Mesenchymal stem cell (in vitro differentiated cells and primary cell): ENCODE measurements around the gene APC.
A peak's percentile ranks its signal among the peaks of the same experiment; 100 is the strongest.

Source experiments
- DNase-seq: peaks from one replicate; pipeline ENCODE4 v3.0.0-alpha.2; 2013
- H2AFZ ChIP-seq: one replicate; pipeline ENCODE4 v1.6.1; 2013; ENCODE audit warnings: low read depth, mild to moderate bottlenecking, control low read depth, inconsistent platforms, low read length, moderate library complexity
- H2AK5ac ChIP-seq: 2 replicates; pipeline ENCODE4 v1.6.1; 2013; ENCODE audit warnings: low read length, moderate library complexity, mild to moderate bottlenecking, inconsistent platforms; ENCODE audit not compliant: severe bottlenecking
- H2BK120ac ChIP-seq: one replicate; pipeline ENCODE4 v1.6.1; 2013; ENCODE audit warnings: low read depth, mild to moderate bottlenecking, inconsistent platforms, low read length, moderate library complexity
- H2BK12ac ChIP-seq, 2 experiments: one replicate each; pipeline ENCODE4 v1.6.1; 2013; ENCODE audit warnings: inconsistent platforms in 2 of 2, low read length in 2 of 2, mild to moderate bottlenecking in 2 of 2, moderate library complexity in 2 of 2, control low read depth in 1 of 2
- H2BK15ac ChIP-seq: one replicate; pipeline ENCODE4 v1.6.1; 2013; ENCODE audit warnings: mild to moderate bottlenecking, low read depth, inconsistent platforms; ENCODE audit not compliant: poor library complexity, severe bottlenecking
- H2BK5ac ChIP-seq: 2 replicates; pipeline ENCODE4 v1.6.1; 2013; ENCODE audit warnings: low read depth, mild to moderate bottlenecking, low read length, control low read depth, inconsistent platforms; ENCODE audit not compliant: poor library complexity, severe bottlenecking
- H3K14ac ChIP-seq, 2 experiments: one replicate each; pipeline ENCODE4 v1.6.1; 2013; ENCODE audit warnings: inconsistent platforms in 2 of 2, low read length in 2 of 2, control low read depth in 1 of 2, mild to moderate bottlenecking in 1 of 2, moderate library complexity in 1 of 2
- H3K18ac ChIP-seq, 2 experiments: one replicate each; pipeline ENCODE4 v1.6.1; 2013; ENCODE audit warnings: inconsistent platforms in 2 of 2, low read length in 2 of 2, control low read depth in 1 of 2, low read depth in 1 of 2, mild to moderate bottlenecking in 1 of 2
- H3K23ac ChIP-seq, 2 experiments: one replicate each; pipeline ENCODE4 v1.6.1; 2013; ENCODE audit warnings: inconsistent platforms in 2 of 2, low read length in 2 of 2, mild to moderate bottlenecking in 2 of 2, moderate library complexity in 2 of 2, control low read depth in 1 of 2
- H3K27ac ChIP-seq: 2 replicates; pipeline ENCODE4 v1.5.1; 2013; ENCODE audit warnings: mild to moderate bottlenecking, moderate library complexity, low read length, control low read depth, inconsistent platforms; ENCODE audit not compliant: poor library complexity, severe bottlenecking
- H3K27me3 ChIP-seq, 2 experiments: 2 replicates each; pipeline versions ENCODE4 v1.6.1 to v1.7.0; 2013; ENCODE audit warnings: low read length in 2 of 2, mild to moderate bottlenecking in 2 of 2, moderate library complexity in 2 of 2, control low read depth in 1 of 2, inconsistent platforms in 1 of 2; ENCODE audit not compliant: control insufficient read depth in 1 of 2, insufficient read depth in 1 of 2
- H3K36me3 ChIP-seq, 2 experiments: 2 replicates each; pipeline versions ENCODE4 v1.6.1 to v1.7.0; 2013; ENCODE audit warnings: low read length in 2 of 2, control low read depth in 1 of 2, inconsistent platforms in 1 of 2, low read depth in 1 of 2, mild to moderate bottlenecking in 1 of 2; ENCODE audit not compliant: insufficient read depth in 2 of 2, control insufficient read depth in 1 of 2
- H3K4ac ChIP-seq, 2 experiments: one replicate each; pipeline ENCODE4 v1.6.1; 2013; ENCODE audit warnings: inconsistent platforms in 2 of 2, low read length in 2 of 2, mild to moderate bottlenecking in 2 of 2, moderate library complexity in 2 of 2, control low read depth in 1 of 2, low read depth in 1 of 2
- H3K4me1 ChIP-seq: 2 replicates; pipeline ENCODE4 v1.6.1; 2013; ENCODE audit warnings: low read depth, low read length, control low read depth; ENCODE audit not compliant: control insufficient read depth, insufficient read depth
- H3K4me2 ChIP-seq: 2 replicates; pipeline ENCODE4 v1.6.1; 2013; ENCODE audit warnings: low read length, mild to moderate bottlenecking, inconsistent platforms; ENCODE audit not compliant: poor library complexity, severe bottlenecking
- H3K4me3 ChIP-seq, 2 experiments: 2 replicates each; pipeline versions ENCODE4 v1.5.1 to v1.7.0; 2013; ENCODE audit warnings: low read length in 2 of 2, mild to moderate bottlenecking in 2 of 2, control low read depth in 1 of 2, low read depth in 1 of 2; ENCODE audit not compliant: insufficient read depth in 1 of 2
- H3K79me1 ChIP-seq: replicated peaks from 2 replicates; pipeline ENCODE4 v1.6.1; 2013; ENCODE audit warnings: mild to moderate bottlenecking, control low read depth, low read length, inconsistent platforms; ENCODE audit not compliant: poor library complexity, severe bottlenecking
- H3K9ac ChIP-seq: 2 replicates; pipeline ENCODE4 v1.7.0; 2013; ENCODE audit warnings: mild to moderate bottlenecking, low read length, moderate library complexity
- H3K9me3 ChIP-seq: 2 replicates; pipeline ENCODE4 v1.7.0; 2013; ENCODE audit warnings: mild to moderate bottlenecking, low read length; ENCODE audit not compliant: control insufficient read depth
- H4K8ac ChIP-seq: one replicate; pipeline ENCODE4 v1.6.1; 2013; ENCODE audit warnings: inconsistent platforms, mild to moderate bottlenecking, low read length, moderate library complexity
- H4K91ac ChIP-seq: one replicate; pipeline ENCODE4 v1.6.1; 2013; ENCODE audit warnings: mild to moderate bottlenecking, low read length, inconsistent platforms
- WGBS: methylation state at CpG from one replicate; pipeline ENCODE4 v1.1.7; 2013; ENCODE audit warnings: mixed read lengths; 5-methylcytosine and 5-hydroxymethylcytosine counted together

The APC gene

DNA sequence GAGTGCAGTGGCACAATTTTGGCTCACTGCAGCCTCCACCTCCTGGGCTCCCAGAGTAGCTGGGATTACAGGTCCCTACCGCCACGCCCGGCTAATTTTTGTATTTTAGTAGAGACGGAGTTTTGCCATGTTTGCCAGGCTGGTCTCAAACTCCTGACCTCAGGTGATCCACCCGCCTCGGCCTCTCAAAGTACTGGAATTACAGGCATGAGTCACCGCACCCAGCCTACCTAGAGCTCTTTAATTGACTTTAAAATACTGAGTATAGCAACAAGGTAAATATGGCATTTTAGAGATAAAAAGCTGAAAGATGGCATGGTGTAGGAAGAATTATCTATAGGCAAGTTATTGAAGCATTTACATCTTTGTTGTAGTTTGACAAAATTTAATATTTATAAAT, 21.0 kb downstream of the APC start:
- H3K4me2 ChIP-seq: no peak overlapping the region
- no peak overlapping the region for H3K27ac ChIP-seq
- H3K27me3 ChIP-seq: no peaks in the 10 kb centered on the region
- no peak overlapping the region for H3K23ac ChIP-seq
- WGBS: 93% methylated on average over 4 of the region's 7 CpGs
- peaks cover 9% of the 10 kb centered on the region for H3K79me1 ChIP-seq
- no peaks in the 10 kb centered on the region for H3K9me3 ChIP-seq
- H3K14ac ChIP-seq: no peak overlapping the region
- H4K8ac ChIP-seq: no peak overlapping the region
- H2BK12ac ChIP-seq: no peak overlapping the region
- H2BK120ac ChIP-seq: no peak overlapping the region
- no peak overlapping the region for H2AFZ ChIP-seq
- no peak overlapping the region for H4K91ac ChIP-seq
- H3K36me3 ChIP-seq: peaks cover 0 to 14% of the 10 kb centered on the region in 2 experiments
- no peak overlapping the region for H3K4me3 ChIP-seq
- H2AK5ac ChIP-seq: no peak overlapping the region
- H2BK15ac ChIP-seq: no peak overlapping the region
- H3K4ac ChIP-seq: no peak overlapping the region
- no peak overlapping the region for H2BK5ac ChIP-seq
- no peak overlapping the region for H3K9ac ChIP-seq
- DNase-seq: no peak
- H3K18ac ChIP-seq: no peak overlapping the region
- H3K4me1 ChIP-seq: no peaks in the 10 kb centered on the region

DNA sequence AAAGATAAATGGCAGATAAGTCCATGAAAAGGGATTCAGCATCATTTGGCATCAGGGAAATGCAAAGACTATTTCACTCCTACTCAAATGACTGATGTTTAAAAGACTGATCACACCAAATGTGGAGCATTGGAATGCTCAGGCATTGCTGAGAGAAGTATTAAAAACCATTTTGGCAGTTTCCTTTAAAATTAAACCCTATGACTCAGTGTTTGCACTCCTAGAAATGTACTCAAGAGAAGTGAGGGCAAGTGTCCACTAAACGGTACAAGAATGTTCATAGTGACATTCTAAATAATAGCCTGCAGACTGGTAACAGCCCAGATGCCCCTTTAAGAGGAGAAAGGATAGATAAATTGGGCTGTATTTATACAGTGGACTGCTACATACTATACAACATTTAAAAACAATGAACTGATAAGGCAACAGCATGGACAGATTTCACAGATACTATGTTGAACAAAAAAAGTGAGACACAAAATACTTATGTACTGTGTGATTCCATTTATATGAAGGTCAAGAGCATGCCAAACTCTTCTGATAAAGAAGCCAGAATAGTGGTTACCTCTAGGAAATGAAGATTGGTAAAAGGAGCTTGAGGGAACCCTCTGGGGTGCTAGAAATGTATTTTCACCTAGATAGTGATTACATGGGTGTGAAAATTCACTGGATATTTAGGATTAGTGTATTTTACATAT, 24.6 kb downstream of the APC start:
- no peak overlapping the region for H4K8ac ChIP-seq
- no peak overlapping the region for H2AK5ac ChIP-seq
- no peak overlapping the region for H3K18ac ChIP-seq
- H2BK12ac ChIP-seq: no peak overlapping the region
- peak overlapping the region; percentile 28 for H3K9ac ChIP-seq
- H3K79me1 ChIP-seq: peaks cover 9% of the 10 kb centered on the region
- H3K4me1 ChIP-seq: no peaks in the 10 kb centered on the region
- no peak overlapping the region for H2BK120ac ChIP-seq
- no peak overlapping the region for H2BK15ac ChIP-seq
- peaks cover 0 to 33% of the 10 kb centered on the region in 2 experiments for H3K36me3 ChIP-seq
- no peak overlapping the region for H3K14ac ChIP-seq
- no peak overlapping the region for H3K23ac ChIP-seq
- H3K9me3 ChIP-seq: no peaks in the 10 kb centered on the region
- DNase-seq: no peak
- no peak overlapping the region for H3K4me2 ChIP-seq
- no peak overlapping the region for H3K4ac ChIP-seq
- H3K4me3 ChIP-seq: no peak overlapping the region
- WGBS: no CpG with 5 or more reads among the region's 1 CpG
- peak overlapping the region; percentile 3 for H3K27ac ChIP-seq
- H2BK5ac ChIP-seq: no peak overlapping the region
- H4K91ac ChIP-seq: no peak overlapping the region
- H3K27me3 ChIP-seq: no peaks in the 10 kb centered on the region
- no peak overlapping the region for H2AFZ ChIP-seq

DNA sequence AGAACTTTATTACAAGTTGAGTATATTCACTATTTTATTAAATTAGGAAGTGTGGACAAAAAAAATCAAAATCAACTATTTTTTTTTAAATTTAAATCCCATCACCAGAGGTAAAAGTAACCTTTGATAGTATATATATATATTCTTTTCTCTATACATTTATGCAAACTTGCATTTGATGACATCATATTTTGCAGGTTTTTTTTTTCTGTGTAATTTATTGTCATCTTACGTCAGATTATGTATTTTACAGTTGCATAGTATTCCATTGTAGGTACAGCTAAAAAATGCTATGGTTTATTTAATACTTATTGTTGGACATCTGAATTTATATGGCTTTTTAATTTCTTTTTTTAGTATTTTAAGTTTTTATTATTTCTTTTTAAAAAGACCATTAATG, 25.5 kb downstream of the APC start:
- H3K23ac ChIP-seq: no peak overlapping the region
- no peak overlapping the region for H4K8ac ChIP-seq
- H3K4me1 ChIP-seq: no peaks in the 10 kb centered on the region
- H4K91ac ChIP-seq: no peak overlapping the region
- no peak for DNase-seq
- no peak overlapping the region for H2AFZ ChIP-seq
- H3K27ac ChIP-seq: no peak overlapping the region
- H3K79me1 ChIP-seq: peaks cover 9% of the 10 kb centered on the region
- no peak overlapping the region for H2BK120ac ChIP-seq
- no CpG with 5 or more reads among the region's 1 CpG for WGBS
- no peak overlapping the region for H3K4ac ChIP-seq
- no peaks in the 10 kb centered on the region for H3K9me3 ChIP-seq
- no peak overlapping the region for H2BK5ac ChIP-seq
- no peak overlapping the region for H2AK5ac ChIP-seq
- H3K4me2 ChIP-seq: no peak overlapping the region
- H2BK15ac ChIP-seq: no peak overlapping the region
- H3K36me3 ChIP-seq: peaks cover 4 to 41% of the 10 kb centered on the region in 2 experiments
- H3K9ac ChIP-seq: no peak overlapping the region
- no peak overlapping the region for H3K14ac ChIP-seq
- no peaks in the 10 kb centered on the region for H3K27me3 ChIP-seq
- no peak overlapping the region for H2BK12ac ChIP-seq
- no peak overlapping the region for H3K18ac ChIP-seq
- no peak overlapping the region for H3K4me3 ChIP-seq

DNA sequence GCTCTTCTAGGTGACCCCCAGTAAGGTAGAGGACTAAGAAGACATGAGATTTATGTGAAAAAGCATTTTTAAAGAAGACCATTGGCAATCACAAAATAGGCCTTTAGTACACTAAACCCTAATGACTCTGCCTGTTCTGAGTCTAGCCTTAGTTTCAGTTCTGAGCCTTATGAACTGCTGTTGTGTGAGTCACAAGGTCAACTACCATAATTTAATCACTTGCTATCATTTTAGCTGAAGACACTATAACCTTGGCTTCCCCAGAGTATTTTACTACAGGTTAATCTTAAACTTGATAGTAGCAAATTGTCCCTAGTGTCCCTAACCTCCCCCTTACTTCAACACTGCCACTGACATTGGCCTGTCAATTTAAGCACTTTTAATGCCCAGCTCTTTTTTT, 34.4 kb downstream of the APC start:
- Histone ChIP-seq H4K8ac (no peak overlapping the region), H4K91ac (no peak overlapping the region), H2BK120ac (no peak overlapping the region), H3K4me1 (no peaks in the 10 kb centered on the region), H3K27ac (no peak overlapping the region), H3K36me3 (peaks cover 6 to 32% of the 10 kb centered on the region in 2 experiments), H3K9me3 (no peaks in the 10 kb centered on the region), H2BK15ac (no peak overlapping the region), H3K18ac (no peak overlapping the region), H3K14ac (no peak overlapping the region), H3K4me2 (no peak overlapping the region), H3K23ac (no peak overlapping the region), H2BK12ac (no peak overlapping the region), H3K27me3 (no peaks in the 10 kb centered on the region), H3K4ac (no peak overlapping the region), H3K79me1 (peaks cover 4% of the 10 kb centered on the region), H3K4me3 (no peak overlapping the region), H2BK5ac (no peak overlapping the region), H2AFZ (no peak overlapping the region), H2AK5ac (no peak overlapping the region), H3K9ac (peak overlapping the region; percentile 45)
- no peak for DNase-seq
